Muscle of leg (tissue), 11 donors: ENCODE measurements around the gene CD109. TPM values are rescaled to one million over a fixed set of nuclear protein-coding genes. Genes with fewer than 3 reads are reported as not detected.
"Not testable (repeated sequence)": the region's sequence is repeated elsewhere in the genome, so short reads cannot be mapped to it uniquely, and the experiment has no call there.

Experiments
- DNase-seq: peaks from one replicate; pipeline ENCODE4 v3.0.0; 2013
- H3K27ac ChIP-seq: one replicate; pipeline ENCODE4 v1.5.1; 2013; ENCODE audit warnings: mild to moderate bottlenecking, low read length, control low read depth
- H3K27me3 ChIP-seq: one replicate; pipeline ENCODE4 v1.6.1; 2013; ENCODE audit warnings: low read length; ENCODE audit not compliant: control insufficient read depth, insufficient read depth
- H3K36me3 ChIP-seq: one replicate; pipeline ENCODE4 v1.6.1; 2013; ENCODE audit warnings: low read length; ENCODE audit not compliant: control insufficient read depth, insufficient read depth
- H3K4me1 ChIP-seq: one replicate; pipeline ENCODE4 v1.6.1; 2013; ENCODE audit warnings: low read length; ENCODE audit not compliant: control insufficient read depth, insufficient read depth
- H3K4me3 ChIP-seq: one replicate; pipeline ENCODE4 v1.5.1; 2013; ENCODE audit warnings: low read length, control low read depth
- H3K9me3 ChIP-seq: replicated peaks from 2 replicates; pipeline ENCODE4 v1.6.1; 2013; ENCODE audit warnings: low read depth, low read length; ENCODE audit not compliant: control insufficient read depth
- WGBS: methylation state at CpG from one replicate; pipeline ENCODE4 v1.1.5; 2013; ENCODE audit warnings: missing lambda C conversion rate; ENCODE audit not compliant: insufficient coverage; 5-methylcytosine and 5-hydroxymethylcytosine counted together
- polyA plus RNA-seq, 8 donors: library from polyadenylated mRNA; unstranded; fragments of 120-200 nt; gene quantifications; one replicate each; pipeline versions ENCODE4 v1.2.1 to v1.2.3, GENCODE V29; 2013; ENCODE audit warnings: inconsistent platforms in 1 of 8, low replicate concordance in 1 of 8; ENCODE audit not compliant: insufficient read length in 8 of 8, insufficient read depth in 1 of 8
- total RNA-seq: library from RNA; stranded (reverse); fragments of 120-200 nt; gene quantifications from one replicate; pipeline ENCODE4 v1.2.4, GENCODE V29; 2013

The CD109 gene
- total and polyA plus RNA-seq, 9 donors = 9.6 to 23.6 (median 15.6) TPM

DNA sequence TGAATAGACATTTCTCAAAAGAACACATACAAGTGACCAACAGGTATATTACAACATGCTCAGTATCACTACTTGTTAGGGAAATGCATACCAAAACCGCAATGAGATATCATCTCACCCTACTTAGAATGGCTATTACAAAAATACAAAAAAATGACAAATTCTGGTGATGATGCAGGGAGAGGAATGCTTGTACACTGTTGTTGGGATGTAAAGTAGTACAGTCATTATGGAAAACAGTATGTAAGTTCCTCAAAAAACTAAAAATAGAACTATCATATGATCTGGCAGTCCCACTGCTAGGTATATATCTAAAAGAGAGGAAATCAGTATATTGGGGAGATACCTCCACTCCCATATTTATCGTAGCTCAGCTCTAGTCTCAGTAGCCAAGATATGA is 31.3 kb upstream of the CD109 start:
- Histone ChIP-seq H3K27ac (no peak overlapping the region), H3K27me3 (no peaks in the 10 kb centered on the region), H3K4me3 (no peak overlapping the region), H3K36me3 (no peaks in the 10 kb centered on the region), H3K4me1 (no peaks in the 10 kb centered on the region), H3K9me3 (no peaks in the 10 kb centered on the region)
- no CpG with 5 or more reads among the region's 2 CpGs for WGBS
- no peak for DNase-seq

DNA sequence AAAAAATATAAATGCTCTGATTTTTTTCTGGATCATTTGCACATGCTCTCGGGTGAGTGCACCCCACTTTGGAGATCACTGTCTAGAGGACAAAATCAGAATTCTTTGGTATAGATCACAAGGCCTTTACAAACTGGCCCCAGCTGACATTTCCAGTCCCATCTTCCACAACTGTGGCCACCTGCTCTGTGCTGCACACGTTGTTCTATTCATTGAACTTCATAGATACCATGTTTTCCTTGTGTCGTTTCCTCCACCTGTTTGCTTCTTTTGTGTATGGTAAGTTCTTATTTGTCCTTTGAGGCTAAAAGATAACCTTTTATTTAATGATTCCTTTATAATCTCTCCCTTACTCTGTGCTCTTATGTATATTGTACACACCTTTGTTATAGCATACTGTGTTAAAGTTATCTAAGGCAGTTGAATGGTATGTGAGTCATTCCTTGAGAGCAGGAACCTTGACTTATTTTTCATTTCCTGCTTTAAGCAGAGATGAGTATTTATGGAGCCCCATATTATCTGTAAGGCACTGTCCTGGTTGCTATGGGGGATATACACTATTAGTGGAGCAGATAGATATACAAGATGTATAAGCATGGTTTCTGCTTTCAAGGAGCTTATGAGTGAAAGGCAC is 30.2 kb upstream of the CD109 start:
- Histone ChIP-seq H3K4me3 (peak overlapping the region; percentile 3), H3K9me3 (no peaks in the 10 kb centered on the region), H3K36me3 (no peaks in the 10 kb centered on the region), H3K4me1 (no peaks in the 10 kb centered on the region), H3K27me3 (no peaks in the 10 kb centered on the region), H3K27ac (peak overlapping the region; percentile 48)
- DNase-seq = no peak
- WGBS = 86% methylated on average over 1 of the region's 3 CpGs

DNA sequence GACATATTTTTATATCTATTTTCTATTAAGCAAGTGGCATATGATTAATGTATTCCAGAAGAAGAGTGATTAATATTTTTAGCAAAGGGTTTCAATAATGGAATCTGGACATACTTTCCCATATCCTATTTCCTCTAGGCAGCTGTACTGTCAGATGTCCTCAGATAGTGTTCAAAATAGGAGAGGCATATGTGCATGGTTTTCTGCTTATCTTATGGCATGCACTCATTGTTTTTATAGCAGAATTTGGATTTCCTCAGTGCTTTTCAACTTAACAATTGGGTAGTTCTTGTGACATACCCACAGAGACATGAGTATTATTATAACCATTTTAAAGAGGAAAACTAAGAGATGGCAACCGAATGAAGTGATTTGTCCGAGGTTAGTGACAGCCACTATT is 29.6 kb upstream of the CD109 start:
- Histone ChIP-seq H3K27me3 (no peaks in the 10 kb centered on the region), H3K36me3 (no peaks in the 10 kb centered on the region), H3K4me3 (no peak overlapping the region), H3K9me3 (no peaks in the 10 kb centered on the region), H3K27ac (peak overlapping the region; percentile 48), H3K4me1 (no peaks in the 10 kb centered on the region)
- no CpG with 5 or more reads among the region's 2 CpGs for WGBS
- no peak for DNase-seq

DNA sequence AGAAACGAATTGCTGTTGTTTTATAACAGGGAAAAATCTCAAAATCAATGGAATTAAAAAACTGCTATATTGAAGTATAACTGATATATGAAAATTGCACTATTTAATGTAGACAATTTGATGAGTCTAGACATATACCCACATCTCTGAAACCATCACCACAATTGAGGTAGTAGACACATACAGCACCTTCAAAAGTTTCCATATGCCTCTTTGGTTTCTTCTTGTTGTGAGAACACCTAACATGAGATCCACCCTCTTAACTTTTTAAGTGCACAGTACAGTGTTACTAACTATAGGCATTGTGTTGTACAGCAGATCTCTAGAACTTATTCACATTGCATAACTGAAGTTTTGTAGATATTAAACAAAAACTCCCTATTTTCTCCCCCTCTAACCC is 28.2 kb upstream of the CD109 start:
- Histone ChIP-seq H3K36me3 (no peaks in the 10 kb centered on the region), H3K27ac (no peak overlapping the region), H3K27me3 (no peaks in the 10 kb centered on the region), H3K9me3 (no peaks in the 10 kb centered on the region), H3K4me3 (no peak overlapping the region), H3K4me1 (no peaks in the 10 kb centered on the region)
- no peak for DNase-seq
- no CpG with 5 or more reads among the region's 1 CpG for WGBS

DNA sequence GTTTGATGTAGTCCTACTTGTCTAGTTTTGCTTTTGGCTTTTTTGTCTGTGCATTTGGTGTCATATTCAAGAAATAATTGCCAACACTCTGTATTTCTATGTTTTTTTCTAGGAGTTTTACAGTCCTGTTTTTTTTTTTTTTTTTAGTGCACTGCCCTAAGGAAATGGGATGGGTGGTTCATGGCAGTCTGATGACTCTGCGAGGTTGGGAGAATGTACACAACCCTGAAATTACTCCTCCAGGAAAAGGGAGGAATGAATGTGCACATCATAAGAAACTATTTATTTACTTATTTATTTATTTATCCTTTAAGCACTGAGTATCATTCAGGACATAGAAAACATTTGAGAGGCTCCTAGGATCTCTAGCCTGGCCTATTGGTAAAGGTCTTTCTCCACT is 27.0 kb upstream of the CD109 start:
- Histone ChIP-seq H3K4me3 (no peak overlapping the region), H3K27ac (no peak overlapping the region), H3K36me3 (no peaks in the 10 kb centered on the region), H3K4me1 (no peaks in the 10 kb centered on the region), H3K27me3 (no peaks in the 10 kb centered on the region), H3K9me3 (no peaks in the 10 kb centered on the region)
- no CpG with 5 or more reads among the region's 1 CpG for WGBS
- DNase-seq = no peak

DNA sequence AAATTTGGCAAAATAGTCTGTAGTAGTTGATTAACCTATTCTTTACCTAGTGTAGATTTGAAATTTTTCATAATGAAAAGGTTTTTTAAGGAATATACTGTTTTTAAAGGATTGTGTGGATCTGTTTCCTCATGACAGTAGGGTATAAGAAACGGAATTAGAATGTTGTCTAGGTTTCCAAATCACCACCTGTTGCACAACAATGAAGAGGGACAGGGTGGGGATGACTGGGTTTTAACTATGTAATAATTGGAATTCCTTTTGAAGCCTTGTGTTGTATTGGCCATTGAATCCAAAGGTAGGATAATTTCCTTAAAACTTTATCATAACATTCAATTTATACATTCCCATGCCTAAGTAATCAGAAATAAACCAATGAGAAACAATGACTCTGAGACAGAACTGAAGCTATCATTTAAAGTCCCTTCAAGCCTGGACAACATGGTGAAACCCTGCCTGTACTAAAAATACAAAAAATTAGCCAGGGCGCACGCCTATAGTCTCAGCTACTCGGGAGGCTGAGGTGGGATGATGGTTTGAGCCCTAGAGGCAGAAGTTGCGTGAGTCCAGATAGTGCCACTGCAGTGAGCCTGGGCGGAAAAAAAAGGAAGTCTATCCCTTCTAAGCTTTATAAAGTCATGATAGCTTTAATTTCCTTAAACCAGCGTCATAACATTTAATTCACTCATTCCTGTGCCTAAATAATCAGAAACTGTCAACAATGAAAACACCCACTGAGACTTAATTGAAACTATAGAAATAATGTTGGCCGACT is 23.9 kb upstream of the CD109 start:
- 60% methylated on average over 1 of the region's 8 CpGs for WGBS
- Histone ChIP-seq H3K9me3 (no peaks in the 10 kb centered on the region), H3K4me3 (no peak overlapping the region), H3K36me3 (no peaks in the 10 kb centered on the region), H3K4me1 (no peaks in the 10 kb centered on the region), H3K27me3 (no peaks in the 10 kb centered on the region), H3K27ac (no peak overlapping the region)
- DNase-seq = no peak

DNA sequence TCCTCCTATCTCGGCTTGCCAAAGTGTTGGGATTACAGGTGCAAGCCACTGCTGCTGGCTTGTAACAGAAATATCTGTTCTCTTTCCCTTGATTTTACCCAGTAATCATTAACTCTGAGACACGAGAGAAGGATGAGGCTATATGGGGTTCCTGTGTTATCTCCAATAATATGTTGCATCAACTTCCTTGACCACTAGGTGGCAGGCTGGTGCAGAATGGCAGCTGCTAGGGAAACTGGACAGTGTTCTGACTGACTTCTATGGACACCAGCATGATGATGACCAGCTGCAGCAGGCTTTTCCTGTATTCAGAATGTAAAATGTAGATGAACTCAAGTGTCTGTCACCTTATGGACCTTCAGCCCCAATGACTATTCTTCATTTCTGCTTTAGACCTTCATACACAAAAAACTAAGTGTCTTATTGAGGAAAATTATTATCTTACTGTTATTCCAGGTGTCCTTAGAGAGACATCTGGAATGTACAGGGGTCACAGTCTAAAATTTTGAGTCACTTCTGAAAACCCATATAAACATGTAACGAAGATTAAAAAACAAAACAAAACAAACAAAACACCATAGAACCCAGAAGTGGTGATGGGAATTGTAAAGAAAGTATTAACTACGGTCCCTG is 20.4 kb upstream of the CD109 start:
- H3K9me3 ChIP-seq = no peaks in the 10 kb centered on the region
- no peak overlapping the region for H3K27ac ChIP-seq
- WGBS = 0% methylated on average over 1 of the region's 4 CpGs
- no peaks in the 10 kb centered on the region for H3K4me1 ChIP-seq
- DNase-seq = peak; percentile 89
- H3K4me3 ChIP-seq = no peak overlapping the region
- H3K36me3 ChIP-seq = no peaks in the 10 kb centered on the region
- no peaks in the 10 kb centered on the region for H3K27me3 ChIP-seq

DNA sequence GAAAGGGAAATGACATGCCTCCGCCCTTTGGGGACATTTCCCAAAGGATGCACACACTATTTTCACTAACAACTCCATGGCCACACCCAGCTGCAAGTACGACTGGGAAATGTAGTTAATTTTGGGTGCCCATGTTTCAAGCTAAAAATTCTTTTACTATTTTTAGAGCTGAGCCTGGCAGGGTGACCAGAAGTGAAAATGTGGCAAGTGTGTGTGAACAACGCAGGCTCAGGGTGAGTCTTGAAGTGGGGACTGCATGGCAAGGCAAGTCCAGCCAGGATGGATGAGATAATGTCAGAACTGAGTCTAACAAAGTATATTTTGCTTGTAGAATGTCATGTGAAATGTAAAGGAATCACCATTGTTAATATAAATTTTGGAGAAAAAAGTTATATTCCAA is 17.0 kb upstream of the CD109 start:
- H3K9me3 ChIP-seq = no peaks in the 10 kb centered on the region
- no peaks in the 10 kb centered on the region for H3K27me3 ChIP-seq
- no peaks in the 10 kb centered on the region for H3K36me3 ChIP-seq
- DNase-seq = no peak
- WGBS = 67% methylated on average over 1 of the region's 3 CpGs
- no peaks in the 10 kb centered on the region for H3K4me1 ChIP-seq
- H3K27ac ChIP-seq = no peak overlapping the region
- H3K4me3 ChIP-seq = no peak overlapping the region

DNA sequence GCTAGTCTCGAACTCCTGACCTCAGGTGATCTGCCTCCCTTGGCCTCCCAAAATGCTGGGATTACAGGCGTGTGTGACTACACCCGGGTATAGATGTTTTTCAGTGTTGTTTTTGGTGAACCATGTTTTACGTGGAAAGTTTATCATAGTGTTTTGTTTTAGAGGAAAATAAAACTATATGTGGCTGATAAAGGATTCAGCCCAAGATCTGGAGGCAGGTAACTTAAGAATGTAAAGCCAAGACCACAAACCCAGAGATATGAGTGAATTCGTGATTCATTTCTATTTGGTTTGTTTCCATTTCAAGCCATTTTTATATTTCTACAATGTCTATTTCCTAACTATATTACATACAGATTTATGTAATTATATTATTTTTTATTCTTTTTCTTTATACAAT is 16.2 kb upstream of the CD109 start:
- not testable (repeated sequence) for H3K36me3 ChIP-seq, H3K27ac ChIP-seq, H3K4me1 ChIP-seq, DNase-seq, H3K27me3 ChIP-seq, H3K9me3 ChIP-seq, H3K4me3 ChIP-seq
- 89% methylated on average over 4 of the region's 5 CpGs for WGBS

DNA sequence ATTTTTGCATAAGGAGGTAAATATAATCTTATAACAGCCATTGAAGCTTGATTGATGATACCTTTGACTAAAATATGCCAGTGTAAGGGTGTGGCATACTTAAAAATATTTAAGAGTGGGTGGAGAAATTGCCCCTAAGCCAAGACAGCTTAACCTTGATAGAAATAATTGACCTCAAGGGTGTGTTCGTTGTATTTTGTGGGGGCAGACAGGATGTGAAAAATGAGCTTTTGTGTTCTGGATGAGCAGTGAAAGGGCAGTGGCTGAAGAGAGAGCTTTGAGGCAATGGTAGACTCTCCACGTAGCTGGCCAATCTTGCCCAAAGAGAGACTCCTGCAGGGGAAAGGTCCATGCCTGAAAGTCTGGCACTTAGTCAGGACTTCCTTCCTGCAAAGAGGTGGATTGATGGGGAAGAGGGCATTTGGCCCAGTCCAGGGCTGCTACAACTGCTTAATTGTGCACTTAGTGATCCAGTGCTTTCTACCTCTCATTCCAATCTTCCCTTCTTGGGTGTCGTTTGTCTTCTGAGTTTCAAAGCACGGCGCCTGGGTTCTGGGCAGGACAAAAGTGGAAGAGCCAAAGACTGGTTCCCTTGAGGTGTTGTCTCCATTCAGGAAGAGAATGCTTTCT is 15.6 kb upstream of the CD109 start:
- Histone ChIP-seq H3K36me3 (no peaks in the 10 kb centered on the region), H3K4me3 (no peak overlapping the region), H3K27ac (no peak overlapping the region), H3K27me3 (no peaks in the 10 kb centered on the region), H3K9me3 (no peaks in the 10 kb centered on the region), H3K4me1 (no peaks in the 10 kb centered on the region)
- 40% methylated on average over 2 of the region's 5 CpGs for WGBS
- DNase-seq = no peak
